PC-3 (cell line): Measurements from ENCODE around the gene PKNOX2.

Source experiments
- CTCF ChIP-seq: fragments of 300-600 bp; sonication (generic); conservative IDR thresholded peaks from 2 replicates; pipeline ENCODE4 v1.5.1; 2017; ENCODE audit warnings: antibody characterized with exemption, low read depth, mild to moderate bottlenecking, low read length
- EZH2 ChIP-seq: fragments of 300-600 bp; sonication (generic); IDR thresholded peaks from one replicate; pipeline ENCODE4 v1.6.1; 2017; ENCODE audit warnings: antibody characterized with exemption, mild to moderate bottlenecking, low read length; ENCODE audit not compliant: unreplicated experiment
- EZH2phosphoT487 ChIP-seq: fragments of 300-600 bp; sonication (generic); IDR thresholded peaks from 2 replicates; pipeline ENCODE4 v1.6.1; 2018; ENCODE audit warnings: mild to moderate bottlenecking, antibody characterized with exemption, low read length, borderline replicate concordance

- TF ChIP-seq CTCF (no peak), EZH2 (no peak), EZH2phosphoT487 (no peak)
Observed at GRCh38 chr11:125140233-125140632, 24.3 kb upstream of the PKNOX2 start.
